Measurements from ENCODE around the gene NXN.

Gene NXN

DNA sequence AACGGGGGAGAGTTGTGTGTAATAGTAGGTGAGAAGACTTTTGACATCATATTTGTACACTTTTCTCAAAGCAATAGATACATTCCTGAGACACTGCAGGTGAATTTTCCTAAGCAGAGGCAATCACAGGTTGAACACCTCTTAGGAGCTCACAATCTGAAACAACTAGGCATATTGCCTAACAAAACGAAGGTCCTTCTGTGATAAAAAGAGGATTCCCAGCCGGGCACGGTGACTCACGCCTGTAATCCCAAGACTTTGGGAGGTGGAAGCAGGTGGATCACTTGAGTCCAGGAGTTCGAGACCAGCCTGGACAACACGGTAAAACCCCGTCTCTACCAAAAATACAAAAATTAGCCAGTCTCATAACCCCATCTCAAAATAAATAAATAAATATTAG is 17.4 kb downstream of the NXN start:
- H3K36me3 ChIP-seq (ENCODE audit: control insufficient read depth, insufficient read depth, low read length), result no peaks in the 10 kb centered on the region
- no peak for DNase-seq (ENCODE audit: extremely low read depth, insufficient read length)
- no peaks in the 10 kb centered on the region for H3K27me3 ChIP-seq (replicated peaks; ENCODE audit: control insufficient read depth, insufficient read depth, low read length)
- TF ChIP-seq, protein P1, sequence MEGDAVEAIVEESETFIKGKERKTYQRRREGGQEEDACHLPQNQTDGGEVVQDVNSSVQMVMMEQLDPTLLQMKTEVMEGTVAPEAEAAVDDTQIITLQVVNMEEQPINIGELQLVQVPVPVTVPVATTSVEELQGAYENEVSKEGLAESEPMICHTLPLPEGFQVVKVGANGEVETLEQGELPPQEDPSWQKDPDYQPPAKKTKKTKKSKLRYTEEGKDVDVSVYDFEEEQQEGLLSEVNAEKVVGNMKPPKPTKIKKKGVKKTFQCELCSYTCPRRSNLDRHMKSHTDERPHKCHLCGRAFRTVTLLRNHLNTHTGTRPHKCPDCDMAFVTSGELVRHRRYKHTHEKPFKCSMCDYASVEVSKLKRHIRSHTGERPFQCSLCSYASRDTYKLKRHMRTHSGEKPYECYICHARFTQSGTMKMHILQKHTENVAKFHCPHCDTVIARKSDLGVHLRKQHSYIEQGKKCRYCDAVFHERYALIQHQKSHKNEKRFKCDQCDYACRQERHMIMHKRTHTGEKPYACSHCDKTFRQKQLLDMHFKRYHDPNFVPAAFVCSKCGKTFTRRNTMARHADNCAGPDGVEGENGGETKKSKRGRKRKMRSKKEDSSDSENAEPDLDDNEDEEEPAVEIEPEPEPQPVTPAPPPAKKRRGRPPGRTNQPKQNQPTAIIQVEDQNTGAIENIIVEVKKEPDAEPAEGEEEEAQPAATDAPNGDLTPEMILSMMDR (IDR thresholded peaks at IDR 0.05; ENCODE audit: insufficient read depth, low read length, poor library complexity, severe bottlenecking), result no peak
- H3K4me3 ChIP-seq (replicated peaks; ENCODE audit: low read depth, low read length), result no peak overlapping the region

DNA sequence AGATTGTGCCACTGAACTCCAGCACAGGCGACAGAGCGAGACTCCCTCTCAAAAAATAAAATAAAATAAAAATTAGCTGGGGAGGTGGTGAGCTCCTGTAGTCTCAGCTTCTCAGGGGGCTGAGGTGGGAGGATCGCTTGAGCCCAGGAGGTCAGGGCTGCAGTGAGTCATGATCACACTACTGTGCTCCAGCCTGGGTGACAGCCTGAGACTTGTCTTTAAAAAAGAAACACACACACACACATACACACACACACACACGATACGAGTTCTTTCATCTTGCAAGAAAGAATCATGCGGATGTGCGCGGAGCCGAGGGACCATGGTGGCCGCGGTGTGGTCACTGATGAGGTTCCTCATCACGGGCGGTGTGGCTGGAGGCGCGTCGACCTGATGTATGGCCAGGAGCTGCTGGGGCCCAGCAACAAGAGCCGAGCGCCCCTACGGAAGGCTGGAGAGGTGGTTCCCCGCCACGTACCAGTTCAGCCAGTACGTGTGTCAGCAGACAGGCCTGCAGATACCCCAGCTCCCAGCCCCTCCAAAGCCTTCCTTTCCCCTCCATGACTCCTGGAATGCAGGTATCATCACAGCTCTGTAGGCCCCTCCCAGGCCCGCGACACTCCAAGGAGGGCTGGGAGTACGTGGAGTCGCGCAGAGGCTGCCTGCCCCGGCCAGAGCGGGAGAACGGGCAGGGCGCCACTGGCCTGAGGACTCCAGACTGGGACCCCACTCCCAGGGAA is 20.7 kb downstream of the NXN start:
- Histone ChIP-seq H3K4me3 (replicated peaks; ENCODE audit: low read depth, low read length) (no peak overlapping the region), H3K27me3 (replicated peaks; ENCODE audit: control insufficient read depth, insufficient read depth, low read length) (no peaks in the 10 kb centered on the region), H3K36me3 (ENCODE audit: control insufficient read depth, insufficient read depth, low read length) (no peaks in the 10 kb centered on the region)
- DNase-seq (ENCODE audit: extremely low read depth, insufficient read length), result no peak
- TF ChIP-seq, protein P1 (IDR thresholded peaks at IDR 0.05; ENCODE audit: insufficient read depth, low read length, poor library complexity, severe bottlenecking), result no peak

DNA sequence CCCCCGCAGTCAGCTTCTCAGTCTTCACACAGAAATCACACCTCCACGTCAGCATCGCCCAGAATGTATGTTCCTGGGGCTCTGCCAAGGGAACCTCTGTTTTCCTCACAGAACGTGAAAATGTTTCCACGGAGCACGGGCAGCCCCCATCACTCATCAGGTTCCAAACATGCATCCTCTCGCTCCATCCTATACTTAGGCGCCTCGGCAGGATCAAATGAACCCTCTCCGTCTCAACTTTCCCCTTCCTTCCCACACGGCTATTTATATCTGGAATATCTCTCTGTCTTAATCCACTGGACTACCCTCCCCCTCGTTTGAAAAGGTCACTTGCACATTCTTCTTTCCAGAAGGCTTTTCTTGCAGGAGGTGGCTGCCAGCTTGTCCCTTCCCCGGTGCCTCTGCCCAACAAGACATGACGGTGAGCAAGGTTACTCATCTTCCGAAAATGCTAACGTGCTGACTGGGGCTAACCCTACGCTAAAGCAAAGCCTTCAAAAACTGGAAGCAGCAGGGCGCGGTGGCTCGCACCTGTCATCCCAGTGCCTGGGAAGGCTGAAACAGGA is 21.6 kb downstream of the NXN start:
- Histone ChIP-seq H3K4me3 (replicated peaks; ENCODE audit: low read depth, low read length) (no peak overlapping the region), H3K27me3 (replicated peaks; ENCODE audit: control insufficient read depth, insufficient read depth, low read length) (no peaks in the 10 kb centered on the region), H3K36me3 (ENCODE audit: control insufficient read depth, insufficient read depth, low read length) (no peaks in the 10 kb centered on the region)
- DNase-seq (ENCODE audit: extremely low read depth, insufficient read length), result no peak
- TF ChIP-seq, protein P1 (IDR thresholded peaks at IDR 0.05; ENCODE audit: insufficient read depth, low read length, poor library complexity, severe bottlenecking), result no peak

DNA sequence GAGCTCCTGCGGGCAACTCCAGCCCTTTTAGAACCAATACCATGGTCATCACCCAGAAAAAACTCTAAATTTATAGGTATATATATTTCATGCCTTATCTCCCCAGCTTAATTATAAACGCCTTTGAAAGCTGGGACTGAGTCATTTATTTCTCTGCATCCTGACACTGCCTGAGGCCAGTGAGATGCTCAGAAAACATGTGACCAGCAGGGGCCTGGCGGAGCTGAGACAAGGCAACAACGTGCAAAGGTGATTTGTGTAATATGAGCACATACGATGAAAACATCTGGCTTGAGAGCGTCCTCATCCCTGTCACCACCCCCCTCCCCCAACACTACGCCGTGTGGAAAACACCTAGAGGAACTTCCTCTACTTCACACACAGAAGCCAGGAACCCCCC is 22.7 kb downstream of the NXN start:
- no peaks in the 10 kb centered on the region for H3K27me3 ChIP-seq (replicated peaks; ENCODE audit: control insufficient read depth, insufficient read depth, low read length)
- H3K36me3 ChIP-seq (ENCODE audit: control insufficient read depth, insufficient read depth, low read length), result no peaks in the 10 kb centered on the region
- no peak overlapping the region for H3K4me3 ChIP-seq (replicated peaks; ENCODE audit: low read depth, low read length)
- no peak for DNase-seq (ENCODE audit: extremely low read depth, insufficient read length)
- TF ChIP-seq, protein P1 (IDR thresholded peaks at IDR 0.05; ENCODE audit: insufficient read depth, low read length, poor library complexity, severe bottlenecking), result no peak

DNA sequence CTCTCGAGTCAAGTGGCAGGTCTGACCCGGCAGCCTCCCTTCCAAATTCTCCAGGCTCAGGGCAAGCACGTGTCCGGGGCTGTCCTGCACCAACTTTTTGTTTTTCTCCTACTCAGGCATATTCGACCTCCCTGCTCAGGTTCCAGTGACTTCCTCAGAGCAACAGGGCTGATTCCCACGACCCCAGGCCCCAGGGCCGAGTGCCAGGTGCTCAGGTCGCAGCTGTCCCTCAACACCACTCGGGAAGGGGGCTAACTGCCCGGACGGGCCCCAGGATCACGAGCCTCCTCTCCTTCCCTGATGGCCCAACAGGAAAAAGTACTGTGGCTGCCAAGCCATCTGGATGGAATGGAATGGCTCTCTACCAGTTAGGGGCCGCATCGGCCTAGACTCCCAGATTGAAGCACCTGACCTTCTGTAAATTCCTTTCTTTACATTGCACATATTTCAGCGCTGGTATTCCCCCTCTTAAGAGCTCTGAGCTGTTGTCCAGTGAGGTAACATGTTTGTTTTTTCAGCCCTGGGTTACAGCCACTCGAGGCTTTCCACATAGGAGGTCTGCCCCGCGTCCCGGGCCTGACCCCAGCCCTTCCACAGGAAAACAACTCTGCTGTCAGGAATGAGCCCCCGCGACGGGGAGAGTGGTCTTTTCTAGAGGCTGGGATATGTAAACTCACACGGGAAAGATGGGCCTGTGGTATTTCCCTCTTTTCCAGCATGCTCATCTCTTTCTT is 25.0 kb downstream of the NXN start:
- TF ChIP-seq, protein P1 (IDR thresholded peaks at IDR 0.05; ENCODE audit: insufficient read depth, low read length, poor library complexity, severe bottlenecking), result no peak
- H3K4me3 ChIP-seq (replicated peaks; ENCODE audit: low read depth, low read length), result no peak overlapping the region
- no peaks in the 10 kb centered on the region for H3K36me3 ChIP-seq (ENCODE audit: control insufficient read depth, insufficient read depth, low read length)
- H3K27me3 ChIP-seq (replicated peaks; ENCODE audit: control insufficient read depth, insufficient read depth, low read length), result no peaks in the 10 kb centered on the region
- DNase-seq (ENCODE audit: extremely low read depth, insufficient read length), result no peak
